Measurements from ENCODE around the gene SLC18B1. TPM values are rescaled to one million over a fixed set of nuclear protein-coding genes. Genes with fewer than 3 reads are reported as not detected.
A peak's percentile ranks its signal among the peaks of the same experiment; 100 is the strongest.

Gene SLC18B1
- total and polyA plus RNA-seq, 4 donors: 3.5 to 6.7 (median 5.2) TPM

DNA sequence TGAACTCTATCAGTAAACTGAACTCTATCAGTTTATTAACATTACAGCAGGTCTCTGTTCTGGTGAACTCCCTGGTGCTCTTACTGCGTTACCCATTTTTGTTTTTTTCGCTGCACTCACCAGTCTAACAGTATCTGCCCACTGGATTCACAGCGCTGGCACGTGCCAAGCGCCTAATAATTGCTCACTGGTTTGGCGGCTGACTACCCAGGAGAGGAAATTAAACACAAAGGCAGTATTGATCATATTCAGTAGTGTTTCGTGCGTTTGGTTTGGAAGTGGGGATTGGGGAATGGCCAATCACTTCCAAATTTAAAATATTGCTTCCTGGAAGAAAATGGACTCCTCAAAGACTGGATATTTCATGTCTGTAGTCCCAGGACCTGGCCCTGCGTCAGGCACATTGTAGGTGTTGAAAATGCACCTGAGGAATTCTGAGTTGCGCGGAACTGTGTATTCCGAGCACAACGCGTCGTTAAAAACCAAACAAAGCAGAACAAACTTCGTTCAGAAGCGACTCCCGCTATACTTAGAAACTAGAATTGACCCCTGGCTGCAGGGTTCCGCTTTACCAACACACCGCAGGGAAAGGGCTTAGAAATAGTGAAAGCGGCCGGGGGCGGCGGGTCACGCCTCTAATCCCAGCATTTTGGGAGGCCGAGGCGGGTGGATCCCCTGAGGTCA, 14.9 kb upstream of the SLC18B1 start:
- Histone ChIP-seq H3K27me3 (ENCODE audit: control insufficient read depth in 4 of 4, insufficient read depth in 4 of 4, low read length in 3 of 4) (no peaks in the 10 kb centered on the region), H3K9ac (ENCODE audit: low read depth in 1 of 2, low read length in 2 of 2) (peak overlapping the region; percentile 97 to 98), H3K4me3 (ENCODE audit: low read depth in 1 of 3, low read length in 3 of 3) (peak overlapping the region; percentile 51 to 99 (median 88)), H3K27ac (ENCODE audit: low read depth in 1 of 2, low read length in 2 of 2) (peak overlapping the region; percentile 95 to 99), H3K9me3 (ENCODE audit: control insufficient read depth in 4 of 4, low read length in 3 of 4) (no peaks in the 10 kb centered on the region), H3K36me3 (ENCODE audit: control insufficient read depth in 4 of 4, insufficient read depth in 3 of 4, low read depth in 1 of 4, low read length in 3 of 4) (peaks cover 7 to 24% (median 21%) of the 10 kb centered on the region in 4 donors), H3K4me1 (ENCODE audit: control insufficient read depth in 4 of 4, insufficient read depth in 4 of 4, low read length in 3 of 4) (peaks cover 1 to 31% (median 13%) of the 10 kb centered on the region in 4 donors)
- DNase-seq (ENCODE audit: low spot score): peak; percentile 65
- TF ChIP-seq JUND (IDR thresholded peaks at IDR 0.05) (no peak), NR2F2 (IDR thresholded peaks at IDR 0.05) (no peak), RXRA (IDR thresholded peaks at IDR 0.05) (no peak), FOXA2 (IDR thresholded peaks at IDR 0.05) (no peak), GABPA (IDR thresholded peaks at IDR 0.05 in 1 of 2, conservative IDR thresholded peaks at IDR 0.05 in 1 of 2) (no peak), TAF1 (conservative IDR thresholded peaks at IDR 0.05) (peak; percentile 80), HNF4A (conservative IDR thresholded peaks at IDR 0.05) (no peak), YY1 (IDR thresholded peaks at IDR 0.05) (peak; percentile 83), RAD21 (IDR thresholded peaks at IDR 0.05) (no peak), FOXA1 (IDR thresholded peaks at IDR 0.05) (no peak), SP1 (IDR thresholded peaks at IDR 0.05) (peak; percentile 51), EGR1 (IDR thresholded peaks at IDR 0.05; ENCODE audit: low read depth in 2 of 2) (no peak), HNF4G (IDR thresholded peaks at IDR 0.05) (no peak), REST (IDR thresholded peaks at IDR 0.05) (no peak)
- TF ChIP-seq, protein P1, sequence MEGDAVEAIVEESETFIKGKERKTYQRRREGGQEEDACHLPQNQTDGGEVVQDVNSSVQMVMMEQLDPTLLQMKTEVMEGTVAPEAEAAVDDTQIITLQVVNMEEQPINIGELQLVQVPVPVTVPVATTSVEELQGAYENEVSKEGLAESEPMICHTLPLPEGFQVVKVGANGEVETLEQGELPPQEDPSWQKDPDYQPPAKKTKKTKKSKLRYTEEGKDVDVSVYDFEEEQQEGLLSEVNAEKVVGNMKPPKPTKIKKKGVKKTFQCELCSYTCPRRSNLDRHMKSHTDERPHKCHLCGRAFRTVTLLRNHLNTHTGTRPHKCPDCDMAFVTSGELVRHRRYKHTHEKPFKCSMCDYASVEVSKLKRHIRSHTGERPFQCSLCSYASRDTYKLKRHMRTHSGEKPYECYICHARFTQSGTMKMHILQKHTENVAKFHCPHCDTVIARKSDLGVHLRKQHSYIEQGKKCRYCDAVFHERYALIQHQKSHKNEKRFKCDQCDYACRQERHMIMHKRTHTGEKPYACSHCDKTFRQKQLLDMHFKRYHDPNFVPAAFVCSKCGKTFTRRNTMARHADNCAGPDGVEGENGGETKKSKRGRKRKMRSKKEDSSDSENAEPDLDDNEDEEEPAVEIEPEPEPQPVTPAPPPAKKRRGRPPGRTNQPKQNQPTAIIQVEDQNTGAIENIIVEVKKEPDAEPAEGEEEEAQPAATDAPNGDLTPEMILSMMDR (IDR thresholded peaks at IDR 0.05; ENCODE audit: low read depth, low read length, missing input control): no peak
- TF ChIP-seq, protein P2, sequence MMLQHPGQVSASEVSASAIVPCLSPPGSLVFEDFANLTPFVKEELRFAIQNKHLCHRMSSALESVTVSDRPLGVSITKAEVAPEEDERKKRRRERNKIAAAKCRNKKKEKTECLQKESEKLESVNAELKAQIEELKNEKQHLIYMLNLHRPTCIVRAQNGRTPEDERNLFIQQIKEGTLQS (IDR thresholded peaks at IDR 0.05): no peak
- TF ChIP-seq, protein P3, sequence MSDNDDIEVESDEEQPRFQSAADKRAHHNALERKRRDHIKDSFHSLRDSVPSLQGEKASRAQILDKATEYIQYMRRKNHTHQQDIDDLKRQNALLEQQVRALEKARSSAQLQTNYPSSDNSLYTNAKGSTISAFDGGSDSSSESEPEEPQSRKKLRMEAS (IDR thresholded peaks at IDR 0.05): no peak
- WGBS: under 1% methylated on average over 27 of the region's 27 CpGs

DNA sequence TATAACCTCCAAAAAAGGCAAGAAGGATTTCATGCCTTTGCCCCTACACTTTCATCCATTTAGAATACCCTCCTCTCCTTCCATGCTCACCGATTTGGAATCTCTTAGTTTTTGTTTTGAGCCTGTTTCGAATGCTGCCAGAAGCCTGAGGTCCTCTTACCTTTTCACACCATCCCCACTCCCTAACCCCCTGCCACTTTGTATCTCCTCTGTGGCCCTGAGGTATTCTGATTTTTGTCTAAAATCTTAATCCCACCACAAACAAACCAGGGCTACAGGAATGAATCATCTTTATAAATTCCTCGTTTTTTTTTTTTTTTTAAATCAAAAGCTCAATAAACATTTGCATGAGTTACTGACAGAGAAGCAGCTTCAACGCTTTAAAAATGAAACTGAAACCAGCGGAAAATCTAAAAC, 14.3 kb upstream of the SLC18B1 start:
- TF ChIP-seq YY1 (IDR thresholded peaks at IDR 0.05) (no peak), RXRA (IDR thresholded peaks at IDR 0.05) (peak in 1 of 2 donors; percentile 28)
- TF ChIP-seq, protein P4, sequence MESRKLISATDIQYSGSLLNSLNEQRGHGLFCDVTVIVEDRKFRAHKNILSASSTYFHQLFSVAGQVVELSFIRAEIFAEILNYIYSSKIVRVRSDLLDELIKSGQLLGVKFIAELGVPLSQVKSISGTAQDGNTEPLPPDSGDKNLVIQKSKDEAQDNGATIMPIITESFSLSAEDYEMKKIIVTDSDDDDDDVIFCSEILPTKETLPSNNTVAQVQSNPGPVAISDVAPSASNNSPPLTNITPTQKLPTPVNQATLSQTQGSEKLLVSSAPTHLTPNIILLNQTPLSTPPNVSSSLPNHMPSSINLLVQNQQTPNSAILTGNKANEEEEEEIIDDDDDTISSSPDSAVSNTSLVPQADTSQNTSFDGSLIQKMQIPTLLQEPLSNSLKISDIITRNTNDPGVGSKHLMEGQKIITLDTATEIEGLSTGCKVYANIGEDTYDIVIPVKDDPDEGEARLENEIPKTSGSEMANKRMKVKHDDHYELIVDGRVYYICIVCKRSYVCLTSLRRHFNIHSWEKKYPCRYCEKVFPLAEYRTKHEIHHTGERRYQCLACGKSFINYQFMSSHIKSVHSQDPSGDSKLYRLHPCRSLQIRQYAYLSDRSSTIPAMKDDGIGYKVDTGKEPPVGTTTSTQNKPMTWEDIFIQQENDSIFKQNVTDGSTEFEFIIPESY (IDR thresholded peaks at IDR 0.05): peak; percentile 18
- Histone ChIP-seq H3K4me3 (ENCODE audit: low read depth in 1 of 3, low read length in 3 of 3) (peak overlapping the region; percentile 51 to 99 (median 88)), H3K27me3 (ENCODE audit: control insufficient read depth in 4 of 4, insufficient read depth in 4 of 4, low read length in 3 of 4) (no peaks in the 10 kb centered on the region), H3K27ac (ENCODE audit: low read depth in 1 of 2, low read length in 2 of 2) (peak overlapping the region; percentile 95 to 99), H3K4me1 (ENCODE audit: control insufficient read depth in 4 of 4, insufficient read depth in 4 of 4, low read length in 3 of 4) (peaks cover 1 to 31% (median 13%) of the 10 kb centered on the region in 4 donors), H3K36me3 (ENCODE audit: control insufficient read depth in 4 of 4, insufficient read depth in 3 of 4, low read depth in 1 of 4, low read length in 3 of 4) (peaks cover 5 to 19% (median 16%) of the 10 kb centered on the region in 4 donors), H3K9ac (ENCODE audit: low read depth in 1 of 2, low read length in 2 of 2) (peak overlapping the region; percentile 97 to 98), H3K9me3 (ENCODE audit: control insufficient read depth in 4 of 4, low read length in 3 of 4) (no peaks in the 10 kb centered on the region)
- DNase-seq (ENCODE audit: low spot score): no peak
- under 1% methylated on average over 5 of the region's 5 CpGs for WGBS

Measured in liver (tissue), 9 donors.